Endothelial cell of umbilical vein (primary cell): Measurements from ENCODE around the gene ATP9B. TPM values are rescaled to one million over a fixed set of nuclear protein-coding genes. Genes with fewer than 3 reads are reported as not detected.
"Not testable (repeated sequence)": the region's sequence is repeated elsewhere in the genome, so short reads cannot be mapped to it uniquely, and the experiment has no call there.

ENCODE experiments used
- BruUV-seq: library from RNA; stranded (reverse); fragments of 400-500 nt; replicated peaks from 2 replicates; lab custom pipeline; 2021; lab: Mats Ljungman, UMichigan
- CTCF ChIA-PET: fragments of 300-600, 350-600 bp; sonication (Branson Sonifier 250); formaldehyde crosslinking; loops from one replicate; lab custom pipeline; 2021; ENCODE audit warnings: antibody characterized with exemption, inconsistent platforms; lab: Charles Lee
- POLR2A ChIA-PET: fragments of 300-600, 350-600 bp; sonication (Branson Sonifier 250); formaldehyde crosslinking; loops from one replicate; lab custom pipeline; 2021; ENCODE audit warnings: antibody characterized with exemption, inconsistent platforms; lab: Charles Lee
- DNase-seq: peaks from one replicate; pipeline ENCODE4 v3.0.0-alpha.2; 2011; ENCODE audit warnings: low read depth, low spot score
- FAIRE-seq: peaks from 2 replicates; lab custom pipeline; 2011; peaks lifted over from hg19 to GRCh38; lab: Jason Lieb, UNC
- H2AFZ ChIP-seq: 2 replicates; pipeline ENCODE4 v1.6.0; 2012; ENCODE audit warnings: low read depth, low read length, control low read depth, inconsistent platforms
- H3K27ac ChIP-seq: 2 replicates; pipeline ENCODE4 v1.5.1; 2011; ENCODE audit warnings: low read depth, mild to moderate bottlenecking, control low read depth, low read length, moderate library complexity; ENCODE audit not compliant: insufficient read depth
- H3K27me3 ChIP-seq, 2 experiments: 2 replicates each; pipeline versions ENCODE4 v1.6.0 to v1.6.1; 2011; ENCODE audit warnings: low read length in 2 of 2, mixed read lengths in 1 of 2; ENCODE audit not compliant: control insufficient read depth in 2 of 2, insufficient read depth in 2 of 2
- H3K36me3 ChIP-seq, 2 experiments: 2 replicates in 1 of 2; 3 replicates in 1 of 2; pipeline ENCODE4 v1.5.1; 2011; ENCODE audit warnings: low read length in 2 of 2, mild to moderate bottlenecking in 1 of 2, moderate library complexity in 1 of 2; ENCODE audit not compliant: control insufficient read depth in 2 of 2, insufficient read depth in 2 of 2; ENCODE audit errors: extremely low read depth in 1 of 2
- H3K4me1 ChIP-seq: 3 replicates; pipeline ENCODE4 v1.5.1; 2011; ENCODE audit warnings: mild to moderate bottlenecking, low read length; ENCODE audit not compliant: control insufficient read depth, insufficient read depth; ENCODE audit errors: extremely low read depth
- H3K4me2 ChIP-seq: 2 replicates; pipeline ENCODE4 v1.6.1; 2011; ENCODE audit warnings: low read length, control low read depth, mixed read lengths; ENCODE audit not compliant: insufficient read depth
- H3K4me3 ChIP-seq, 3 experiments: fragments of 200-600 bp in 1 of 3; sonication (generic), shearing (Covaris generic) in 1 of 3; replicated peaks in 1 of 3; 2 replicates each; pipeline ENCODE4 v1.5.1; 2011 to 2016; ENCODE audit warnings: control low read depth in 3 of 3, low read length in 3 of 3, mild to moderate bottlenecking in 2 of 3, inconsistent platforms in 1 of 3, low read depth in 1 of 3, moderate library complexity in 1 of 3; ENCODE audit not compliant: insufficient read depth in 1 of 3
- H3K79me2 ChIP-seq: 2 replicates; pipeline ENCODE4 v1.6.0; 2012; ENCODE audit warnings: low read length, inconsistent platforms; ENCODE audit not compliant: control insufficient read depth, insufficient read depth
- H3K9ac ChIP-seq: replicated peaks from 2 replicates; pipeline ENCODE3; 2011; ENCODE audit warnings: low read length, control low read depth; ENCODE audit not compliant: insufficient read depth; ENCODE audit errors: extremely low read depth
- H3K9me1 ChIP-seq: replicated peaks from 3 replicates; pipeline ENCODE4 v1.6.0; 2011; ENCODE audit warnings: mild to moderate bottlenecking, low read length; ENCODE audit not compliant: control insufficient read depth, insufficient read depth; ENCODE audit errors: extremely low read depth
- H3K9me3 ChIP-seq: replicated peaks from 2 replicates; pipeline ENCODE4 v1.5.1; 2012; ENCODE audit warnings: low read length, inconsistent platforms; ENCODE audit not compliant: control insufficient read depth, insufficient read depth
- H4K20me1 ChIP-seq: replicated peaks from 2 replicates; pipeline ENCODE3; 2011; ENCODE audit warnings: mild to moderate bottlenecking, low read length; ENCODE audit not compliant: control insufficient read depth, insufficient read depth; ENCODE audit errors: extremely low read depth
- EZH2 ChIP-seq: IDR thresholded peaks from 2 replicates; pipeline ENCODE4 v1.6.1; 2012; ENCODE audit warnings: borderline replicate concordance, low read depth, mild to moderate bottlenecking, moderate library complexity, low read length, inconsistent platforms; ENCODE audit not compliant: severe bottlenecking
- FOS ChIP-seq: IDR thresholded peaks from 2 replicates; pipeline ENCODE4 v1.6.1; 2011; ENCODE audit warnings: mild to moderate bottlenecking, low read length, moderate library complexity, borderline replicate concordance; ENCODE audit not compliant: insufficient read depth
- GATA2 ChIP-seq: IDR thresholded peaks from 2 replicates; pipeline ENCODE4 v1.7.0; 2011; ENCODE audit warnings: low read depth, mild to moderate bottlenecking, moderate library complexity, mixed read lengths, low read length; ENCODE audit not compliant: insufficient read length, insufficient read depth
- JUN ChIP-seq: IDR thresholded peaks from 2 replicates; pipeline ENCODE4 v1.6.1; 2011; ENCODE audit warnings: borderline replicate concordance, low read depth; ENCODE audit not compliant: insufficient read length, insufficient read depth
- MYC ChIP-seq: IDR thresholded peaks from one replicate; pipeline ENCODE4 v1.6.1; 2011; ENCODE audit warnings: mild to moderate bottlenecking, low read depth, low read length
- POLR2A ChIP-seq: IDR thresholded peaks from 2 replicates; pipeline ENCODE4 v1.6.1; 2012; ENCODE audit warnings: low read depth, mild to moderate bottlenecking, control low read depth, low read length
- POLR2AphosphoS5 ChIP-seq: IDR thresholded peaks from 2 replicates; pipeline ENCODE4 v1.6.1; 2012; ENCODE audit warnings: low read depth, mild to moderate bottlenecking, control low read depth, low read length, moderate library complexity; ENCODE audit not compliant: insufficient read depth
- dilution Hi-C: fragments of 300-500 bp; cut with MboI; formaldehyde crosslinking; loops from one replicate; pipeline ENCODE4 v1.15.0; 2019; ENCODE audit warnings: low sequenced_read_pairs; ENCODE audit not compliant: extremely low pct_ligation_motif_present
- intact Hi-C: fragments of 100-400 bp; cut with micrococcal nuclease; formaldehyde crosslinking; loops from one replicate; pipeline ENCODE4 v1.10.0; 2022
- polyA plus RNA-seq, 4 experiments: library from polyadenylated mRNA; depleted of rRNA in 3 of 4; stranded (reverse) in 3 of 4; unstranded in 1 of 4; fragments of >200 nt; gene quantifications; 2 replicates each; pipeline versions ENCODE4 v1.2.1 to v1.2.3, GENCODE V29; 2011 to 2012; ENCODE audit warnings: missing spikeins in 1 of 4
- total RNA-seq: library from RNA; stranded (reverse); gene quantifications from 2 replicates; pipeline ENCODE4 v1.2.3, GENCODE V29; 2021
- TF ChIP-seq, protein P1 (sequence below), 2 donors: IDR thresholded peaks; 1 replicate in 1 of 2; 2 replicates in 1 of 2; pipeline ENCODE4 v1.5.1; 2011; ENCODE audit warnings: low read length in 2 of 2, mild to moderate bottlenecking in 2 of 2, moderate library complexity in 2 of 2, control low read depth in 1 of 2, inconsistent platforms in 1 of 2, low read depth in 1 of 2; ENCODE audit not compliant: insufficient read depth in 1 of 2; ENCODE audit errors: extremely low read depth in 1 of 2
- TF ChIP-seq, protein P2 (sequence below): IDR thresholded peaks from 2 replicates; pipeline ENCODE4 v1.6.1; 2011; ENCODE audit not compliant: insufficient read depth, insufficient read length

ATP9B gene
- total and polyA plus RNA-seq, 2 donors (not counting 3 experiments of a cell fraction or from before 2014, with no cell fraction given): 14.6 to 18.2 TPM

DNA sequence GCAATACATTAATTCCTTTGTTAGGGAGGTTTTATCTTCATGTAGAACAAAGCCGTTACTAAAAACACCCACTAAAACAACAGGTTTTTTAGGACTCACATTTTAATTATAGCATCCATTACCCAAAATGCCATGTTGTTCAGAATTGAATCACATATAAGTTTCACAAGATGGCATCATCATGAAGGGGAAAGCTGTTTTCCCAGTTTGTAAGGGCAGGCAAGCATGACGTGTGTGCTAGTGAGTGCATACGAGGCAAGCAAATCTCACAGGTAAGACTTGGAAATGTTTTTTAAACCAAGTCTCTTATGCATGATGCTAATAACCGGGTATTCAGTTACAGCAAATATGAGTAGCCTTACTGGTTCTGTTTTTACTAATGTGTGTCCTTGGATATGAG, 214.7 kb downstream of the ATP9B start:
- Histone ChIP-seq H3K27ac (no peak overlapping the region), H2AFZ (no peak overlapping the region), H3K9me3 (no peaks in the 10 kb centered on the region), H3K79me2 (no peaks in the 10 kb centered on the region), H3K27me3 (no peaks in the 10 kb centered on the region), H3K36me3 (no peaks in the 10 kb centered on the region), H3K4me1 (no peaks in the 10 kb centered on the region), H3K4me2 (no peak overlapping the region), H3K4me3 (no peak overlapping the region), H3K9me1 (no peaks in the 10 kb centered on the region), H4K20me1 (no peaks in the 10 kb centered on the region), H3K9ac (no peak overlapping the region)
- TF ChIP-seq JUN (no peak), GATA2 (no peak), MYC (no peak), POLR2A (no peak), POLR2AphosphoS5 (no peak), EZH2 (no peak), FOS (no peak)
- TF ChIP-seq, protein P1, sequence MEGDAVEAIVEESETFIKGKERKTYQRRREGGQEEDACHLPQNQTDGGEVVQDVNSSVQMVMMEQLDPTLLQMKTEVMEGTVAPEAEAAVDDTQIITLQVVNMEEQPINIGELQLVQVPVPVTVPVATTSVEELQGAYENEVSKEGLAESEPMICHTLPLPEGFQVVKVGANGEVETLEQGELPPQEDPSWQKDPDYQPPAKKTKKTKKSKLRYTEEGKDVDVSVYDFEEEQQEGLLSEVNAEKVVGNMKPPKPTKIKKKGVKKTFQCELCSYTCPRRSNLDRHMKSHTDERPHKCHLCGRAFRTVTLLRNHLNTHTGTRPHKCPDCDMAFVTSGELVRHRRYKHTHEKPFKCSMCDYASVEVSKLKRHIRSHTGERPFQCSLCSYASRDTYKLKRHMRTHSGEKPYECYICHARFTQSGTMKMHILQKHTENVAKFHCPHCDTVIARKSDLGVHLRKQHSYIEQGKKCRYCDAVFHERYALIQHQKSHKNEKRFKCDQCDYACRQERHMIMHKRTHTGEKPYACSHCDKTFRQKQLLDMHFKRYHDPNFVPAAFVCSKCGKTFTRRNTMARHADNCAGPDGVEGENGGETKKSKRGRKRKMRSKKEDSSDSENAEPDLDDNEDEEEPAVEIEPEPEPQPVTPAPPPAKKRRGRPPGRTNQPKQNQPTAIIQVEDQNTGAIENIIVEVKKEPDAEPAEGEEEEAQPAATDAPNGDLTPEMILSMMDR (IDR thresholded peaks at IDR 0.05; ENCODE audit: extremely low read depth in 1 of 2, insufficient read depth in 1 of 2, low read depth in 1 of 2, low read length in 2 of 2): no peak
- TF ChIP-seq, protein P2, sequence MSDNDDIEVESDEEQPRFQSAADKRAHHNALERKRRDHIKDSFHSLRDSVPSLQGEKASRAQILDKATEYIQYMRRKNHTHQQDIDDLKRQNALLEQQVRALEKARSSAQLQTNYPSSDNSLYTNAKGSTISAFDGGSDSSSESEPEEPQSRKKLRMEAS: no peak
- no TSS peak for BruUV-seq
- FAIRE-seq (no peak), DNase-seq (no peak)
- ChIA-PET POLR2A (no interaction called here), CTCF (no interaction called here)
- intact Hi-C loops: no loop called here
- dilution Hi-C loops: no loop called here

DNA sequence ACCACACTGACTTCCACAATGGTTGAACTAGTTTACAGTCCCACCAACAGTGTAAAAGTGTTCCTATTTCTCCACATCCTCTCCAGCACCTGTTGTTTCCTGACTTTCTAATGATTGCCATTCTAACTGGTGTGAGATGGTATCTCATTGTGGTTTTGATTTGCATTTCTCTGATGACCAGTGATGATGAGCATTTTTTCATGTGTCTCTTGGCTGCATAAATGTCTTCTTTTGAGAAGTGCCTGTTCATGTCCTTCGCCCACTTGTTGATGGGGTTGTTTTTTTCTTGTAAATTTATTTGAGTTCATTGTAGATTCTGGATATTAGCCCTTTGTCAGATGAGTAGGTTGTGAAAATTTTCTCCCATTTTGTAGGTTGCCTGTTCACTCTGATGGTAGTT, 216.0 kb downstream of the ATP9B start:
- CTCF ChIA-PET, H3K9me3 ChIP-seq, POLR2A ChIA-PET, DNase-seq, H4K20me1 ChIP-seq, H3K79me2 ChIP-seq, H3K4me2 ChIP-seq, BruUV-seq, H3K4me1 ChIP-seq, H2AFZ ChIP-seq, FAIRE-seq, H3K9ac ChIP-seq, H3K4me3 ChIP-seq, H3K9me1 ChIP-seq, H3K27me3 ChIP-seq, dilution Hi-C loops, H3K36me3 ChIP-seq, intact Hi-C loops, H3K27ac ChIP-seq: not testable (repeated sequence)

DNA sequence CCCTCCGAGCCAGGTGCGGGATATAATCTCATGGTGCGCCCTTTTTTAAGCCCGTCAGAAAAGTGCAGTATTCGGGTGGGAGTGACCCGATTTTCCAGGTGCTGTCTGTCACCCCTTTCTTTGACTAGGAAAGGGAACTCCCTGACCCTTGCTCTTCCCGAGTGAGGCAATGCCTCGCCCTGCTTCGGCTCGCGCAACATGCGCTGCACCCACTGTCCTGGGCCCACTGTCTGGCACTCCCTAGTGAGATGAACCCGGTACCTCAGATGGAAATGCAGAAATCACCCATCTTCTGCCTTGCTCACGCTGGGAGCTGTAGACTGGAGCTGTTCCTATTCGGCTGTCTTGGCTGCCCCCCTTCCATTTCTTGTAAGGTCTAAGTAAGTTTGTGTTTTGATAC, 221.2 kb downstream of the ATP9B start:
- H3K79me2 ChIP-seq, FAIRE-seq, H3K4me1 ChIP-seq, H3K27me3 ChIP-seq, H4K20me1 ChIP-seq, BruUV-seq, POLR2A ChIA-PET, dilution Hi-C loops, H3K9me1 ChIP-seq, intact Hi-C loops, H3K27ac ChIP-seq, H3K9me3 ChIP-seq, H3K4me2 ChIP-seq, H3K4me3 ChIP-seq, DNase-seq, H2AFZ ChIP-seq, CTCF ChIA-PET, H3K36me3 ChIP-seq, H3K9ac ChIP-seq: not testable (repeated sequence)
